Fibroblast of skin of back (primary cell): ENCODE data around the gene HSPA12A.

Source experiments
- DNase-seq: peaks from one replicate; pipeline ENCODE4 v3.0.0-alpha.2; 2013

The HSPA12A gene

DNA sequence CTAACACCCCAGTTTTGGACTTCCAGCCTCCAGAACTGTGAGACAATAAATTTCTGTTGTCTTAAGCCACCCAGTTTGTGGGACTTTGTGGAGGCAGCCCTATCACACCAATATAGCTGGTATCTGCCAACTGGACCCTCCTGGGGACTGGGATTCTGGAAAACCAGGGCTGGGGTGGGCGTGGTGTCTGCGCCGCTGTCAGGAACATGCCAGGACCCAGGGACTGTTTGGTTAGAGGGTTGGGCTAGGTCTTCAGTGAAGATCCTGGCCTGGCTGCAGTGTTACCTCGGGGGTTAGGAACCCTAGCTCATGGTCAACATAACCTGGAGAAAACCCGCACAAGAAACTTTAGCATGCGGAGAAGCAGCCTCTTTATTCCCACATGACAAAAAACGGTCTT lies 79.0 kb downstream of the HSPA12A start:
- DNase-seq: no peak

DNA sequence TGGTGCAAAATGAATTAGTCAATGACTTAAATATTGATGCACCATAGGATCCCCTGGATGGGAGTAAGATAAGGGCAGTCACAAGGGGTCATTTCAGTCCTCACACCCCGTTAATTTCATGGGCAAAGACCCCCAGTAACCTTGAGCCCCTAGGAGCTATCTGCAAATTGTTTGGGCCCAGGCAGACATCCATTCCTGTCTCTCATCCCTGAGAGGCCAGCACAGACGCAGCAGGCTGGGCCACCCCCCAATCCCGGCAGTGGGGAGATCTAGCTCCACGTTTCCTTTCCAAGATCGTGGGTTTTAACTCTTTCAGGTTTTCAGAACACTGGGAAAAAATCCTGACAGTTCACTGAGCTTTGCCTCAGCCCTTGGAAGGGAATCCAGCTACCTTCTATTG lies 81.5 kb downstream of the HSPA12A start:
- DNase-seq: no peak

DNA sequence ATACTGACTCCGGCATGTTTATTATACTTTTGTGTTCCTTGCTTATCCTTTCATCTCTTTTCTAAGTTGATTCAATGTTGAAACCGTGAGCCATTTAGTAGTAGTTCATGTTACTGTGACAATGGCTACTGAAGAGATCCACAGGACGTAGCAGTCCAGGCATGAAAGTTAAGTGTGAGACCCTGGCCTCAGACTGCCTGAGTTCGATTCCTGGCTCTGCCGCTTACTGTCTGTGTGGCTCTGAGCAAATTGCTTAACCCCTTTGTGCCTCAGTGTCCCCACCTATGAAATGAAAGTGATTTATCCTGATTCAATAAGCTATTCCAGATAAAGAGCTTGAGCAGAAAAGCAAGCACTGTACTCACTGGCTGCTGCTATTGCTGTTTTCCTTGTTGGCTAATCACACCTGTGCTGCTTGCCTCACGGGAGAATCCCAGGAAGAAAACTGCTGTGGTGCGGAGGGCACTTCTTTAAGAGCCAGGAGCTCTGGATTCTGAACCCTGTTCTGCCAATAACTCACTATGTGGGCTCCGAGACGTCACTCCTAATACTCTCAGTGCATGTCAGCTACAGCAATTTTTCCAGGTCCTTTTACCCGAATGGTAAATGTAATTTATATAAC lies 83.2 kb downstream of the HSPA12A start:
- DNase-seq: no peak

DNA sequence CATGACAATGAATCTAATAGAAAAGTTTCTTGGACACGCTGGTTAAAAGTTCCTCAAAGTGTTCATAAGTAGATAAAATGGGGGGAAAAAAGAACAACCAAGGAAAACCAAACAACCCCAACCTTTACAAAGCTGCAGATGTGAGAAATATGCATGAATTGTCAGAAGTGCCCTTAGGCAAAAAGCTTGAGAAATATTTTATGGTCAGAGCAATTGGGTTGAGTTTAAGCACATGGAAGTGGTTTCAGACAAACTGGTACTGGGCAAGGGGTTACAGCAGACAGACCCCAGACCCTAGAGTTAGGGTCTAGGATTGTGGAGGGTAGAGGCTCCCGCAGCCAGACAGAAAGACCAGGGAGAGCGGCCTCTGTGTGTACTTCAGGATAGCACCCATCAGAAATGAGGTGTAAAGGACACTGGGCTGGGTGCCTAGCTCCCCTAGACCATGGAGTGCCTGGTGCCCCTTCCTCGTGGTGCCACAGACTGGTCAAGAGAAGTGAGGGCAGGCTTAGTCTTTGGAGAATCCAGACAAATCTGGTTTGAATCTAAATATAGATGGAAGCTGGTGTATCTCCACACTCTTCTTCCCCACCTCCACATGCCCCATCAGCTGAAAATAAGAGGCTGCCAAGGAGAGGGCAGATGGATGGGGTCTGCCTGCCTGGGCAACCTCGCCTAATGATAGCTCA lies 84.4 kb downstream of the HSPA12A start:
- no peak for DNase-seq

DNA sequence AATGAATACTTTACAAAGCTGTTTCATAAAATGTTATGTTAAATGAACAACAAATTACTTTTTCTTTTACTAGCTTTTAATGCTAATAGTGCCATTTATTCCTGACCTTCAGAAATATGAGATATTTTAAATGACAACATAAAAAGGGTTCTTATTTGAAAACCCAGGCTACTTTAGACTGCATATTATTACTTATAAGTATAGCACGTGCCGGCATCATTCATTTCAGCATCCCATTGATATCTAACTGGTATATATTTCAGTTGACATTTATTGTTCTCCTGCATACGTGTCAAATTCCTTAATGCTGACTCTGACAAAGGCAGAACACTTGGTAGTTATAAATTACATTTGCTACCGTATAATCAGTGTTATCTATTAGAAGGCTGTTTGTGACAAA lies 86.3 kb downstream of the HSPA12A start:
- no peak for DNase-seq

DNA sequence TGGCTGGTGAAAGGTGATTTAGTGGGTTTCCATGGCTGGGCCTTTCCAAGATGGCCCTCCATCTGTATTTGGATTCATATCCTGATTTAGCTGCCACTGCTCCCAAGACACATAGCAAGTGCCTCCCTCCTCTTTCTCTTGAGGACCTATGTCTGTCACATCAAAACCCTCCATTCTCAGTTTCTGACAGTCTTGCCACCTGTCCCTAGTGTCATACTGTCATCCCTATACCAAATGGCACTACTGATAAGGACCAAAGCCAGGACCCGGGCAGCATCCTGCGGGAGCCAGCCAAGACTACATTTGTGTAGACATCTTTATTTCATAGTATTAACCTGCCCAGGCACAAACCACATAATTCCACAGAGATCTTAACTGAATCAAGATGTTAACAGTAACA lies 86.8 kb downstream of the HSPA12A start:
- no peak for DNase-seq

DNA sequence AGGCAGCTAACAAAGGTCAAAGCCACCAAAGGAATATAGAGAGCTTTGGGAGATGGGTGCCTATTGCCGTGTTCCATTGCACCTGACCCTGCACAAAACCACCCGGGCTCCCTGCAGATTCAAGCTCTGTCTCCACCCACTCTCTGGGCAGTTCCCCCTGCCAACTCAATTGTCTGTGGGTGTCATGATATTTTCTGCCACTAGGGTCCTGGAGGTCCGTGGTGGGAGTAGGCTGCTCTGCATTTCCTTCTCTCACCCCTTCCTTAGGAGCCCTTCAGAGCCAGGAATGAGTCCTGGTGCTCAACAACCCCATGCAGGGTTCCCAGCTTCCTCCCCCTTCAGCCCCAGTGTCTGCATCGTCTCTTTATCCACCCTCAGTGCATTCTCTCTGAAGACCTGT lies 87.5 kb downstream of the HSPA12A start:
- no peak for DNase-seq

DNA sequence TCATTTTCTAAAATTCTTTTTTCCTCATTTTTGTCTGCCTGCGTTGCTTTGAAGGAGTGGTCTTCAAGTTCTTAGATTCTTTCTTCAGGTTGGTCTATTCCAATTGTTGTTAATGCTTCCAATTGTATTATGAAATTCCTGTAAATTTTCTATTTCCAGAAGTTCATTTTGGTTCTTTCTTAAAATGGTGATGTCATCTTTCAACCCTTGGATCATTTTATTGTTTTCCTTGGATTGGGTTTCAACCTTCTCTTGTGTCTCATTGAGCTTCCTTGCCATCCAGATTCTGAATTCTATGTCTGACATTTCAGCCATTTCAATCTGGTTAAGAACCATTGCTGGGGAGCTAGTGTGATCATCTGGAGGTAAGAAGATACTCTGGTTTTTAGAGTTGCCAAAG lies 88.5 kb downstream of the HSPA12A start:
- no peak for DNase-seq

DNA sequence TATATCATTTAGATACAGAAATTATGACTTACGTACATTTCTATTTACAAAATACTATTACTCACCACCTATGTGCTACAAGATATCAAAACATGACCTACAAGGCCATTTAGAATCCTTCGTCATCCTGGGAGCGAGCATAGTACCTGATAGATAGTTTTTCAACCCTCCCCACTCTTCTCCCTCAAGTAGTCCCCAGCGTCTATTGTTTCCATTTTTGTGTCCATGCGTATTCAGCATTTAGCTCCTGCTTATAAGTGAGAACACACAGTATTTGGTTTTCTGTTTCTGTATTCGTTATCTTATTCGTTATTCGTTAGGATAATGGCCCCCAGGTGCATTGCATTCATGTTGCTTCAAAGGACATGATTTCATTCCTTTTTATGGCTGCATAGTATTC lies 93.5 kb downstream of the HSPA12A start:
- DNase-seq: no peak

DNA sequence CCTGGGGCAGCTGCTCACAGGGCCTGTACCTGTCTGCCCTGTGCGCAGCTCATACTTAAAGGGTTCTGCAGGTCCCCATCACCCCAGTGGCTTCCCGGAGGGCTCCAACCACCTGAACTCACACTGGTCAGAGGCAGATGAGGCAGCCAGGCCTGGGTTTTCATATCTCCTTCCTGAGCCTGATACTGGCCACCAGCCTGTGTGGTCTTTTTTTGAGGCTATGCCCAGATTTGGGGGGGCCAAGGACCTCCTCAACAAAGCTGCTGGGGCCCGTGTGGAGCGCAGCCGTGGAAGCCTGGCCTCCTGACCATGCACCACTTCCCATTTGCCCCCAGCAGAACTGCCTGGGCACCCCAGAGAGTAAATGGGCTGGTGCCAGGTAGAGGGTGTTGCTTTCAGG lies 95.9 kb downstream of the HSPA12A start:
- no peak for DNase-seq

DNA sequence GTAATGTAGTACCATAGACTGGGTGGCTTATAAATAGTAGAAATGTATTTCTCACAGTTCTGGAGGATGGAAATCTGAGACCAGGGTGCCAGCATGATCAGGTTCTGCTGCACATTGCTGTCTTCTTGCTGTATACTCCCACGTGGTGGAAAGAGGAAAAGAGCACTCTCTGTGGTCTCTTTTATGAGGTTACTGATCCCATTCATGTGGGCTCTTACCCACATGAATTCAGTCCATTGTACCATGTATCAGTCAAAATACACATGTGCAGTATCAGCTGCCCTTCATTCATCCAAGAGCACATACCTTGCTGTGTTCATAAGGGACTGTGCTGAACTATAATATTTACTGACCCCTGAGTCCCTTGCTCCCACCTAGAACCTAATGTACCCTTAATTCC lies 104.5 kb downstream of the HSPA12A start:
- no peak for DNase-seq

DNA sequence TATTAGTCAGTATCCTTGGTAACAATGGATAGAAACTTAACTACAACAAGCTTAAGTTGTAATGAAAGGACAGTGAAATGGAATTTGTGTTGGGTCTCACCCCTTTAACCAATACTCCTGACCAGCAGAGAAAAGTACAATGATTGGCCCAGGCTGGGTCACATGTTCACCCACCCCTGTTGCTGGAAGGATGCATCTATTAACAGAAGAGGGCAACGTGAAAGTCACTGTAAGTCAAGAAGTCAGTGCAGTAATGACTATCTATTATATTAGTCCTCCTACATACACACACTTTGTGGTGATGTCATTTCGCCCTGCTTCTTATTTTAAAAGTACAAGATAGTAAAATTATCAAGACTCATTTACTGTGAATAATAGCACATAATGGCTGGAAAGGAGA lies 105.4 kb downstream of the HSPA12A start:
- DNase-seq: no peak

DNA sequence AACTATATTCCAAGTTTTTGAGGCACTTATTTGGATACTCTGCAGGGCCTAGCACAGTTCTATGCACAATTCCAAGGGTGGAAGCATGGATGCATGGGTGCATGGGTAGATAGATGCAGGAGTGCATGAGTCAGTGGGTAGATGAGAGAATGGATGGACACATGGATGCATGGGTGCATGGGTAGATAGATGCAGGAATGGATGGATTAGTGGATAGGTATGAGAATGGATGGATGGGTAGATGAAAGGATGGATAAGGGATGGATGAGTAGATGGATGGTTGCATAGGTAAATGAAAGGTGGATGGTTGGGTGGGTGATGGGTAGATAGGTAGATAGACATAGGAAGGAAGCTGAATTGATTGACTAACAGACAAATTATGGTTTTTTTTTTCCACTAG lies 106.0 kb downstream of the HSPA12A start:
- no peak for DNase-seq

DNA sequence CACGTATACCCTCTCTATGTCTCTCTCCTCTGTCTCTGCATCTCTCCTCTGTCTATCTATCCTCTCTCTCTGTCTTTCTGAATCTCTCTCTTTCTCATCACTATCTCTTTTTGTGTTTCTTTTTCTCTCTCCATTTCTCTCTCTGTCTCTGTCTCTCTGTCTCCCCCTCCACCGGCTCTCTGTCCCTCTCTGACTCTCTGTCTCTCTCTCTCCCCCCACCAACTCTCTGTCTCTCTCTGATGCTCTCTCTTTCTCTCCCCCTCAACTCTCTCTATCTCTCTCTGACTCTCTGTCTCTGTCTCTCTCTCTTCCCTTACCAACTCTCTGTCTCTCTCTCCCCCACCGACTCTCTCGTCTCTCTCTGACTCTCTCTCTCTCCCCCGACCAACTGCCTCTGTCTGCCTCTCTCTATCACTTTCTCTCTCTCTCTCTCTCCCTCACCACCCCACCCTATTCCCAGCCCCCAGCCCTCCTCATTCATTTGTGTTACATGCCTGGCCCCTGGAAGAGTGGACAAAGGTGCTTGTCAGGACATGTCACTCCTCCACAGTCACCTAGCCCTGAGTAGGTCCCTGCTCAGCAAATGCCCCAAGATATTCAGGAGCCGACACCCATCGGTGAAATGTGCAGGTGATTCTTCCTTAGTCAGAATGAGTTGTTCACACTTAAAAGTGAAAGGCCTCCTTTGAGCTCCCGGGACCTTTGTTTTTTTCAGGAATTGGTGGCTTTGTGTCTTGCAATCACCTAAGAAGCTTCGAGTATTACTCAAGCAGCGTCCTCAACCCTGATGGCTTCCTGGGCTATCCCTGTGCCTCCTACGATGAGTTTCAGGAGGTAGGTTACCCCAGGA lies 108.0 kb downstream of the HSPA12A start:
- DNase-seq: no peak

DNA sequence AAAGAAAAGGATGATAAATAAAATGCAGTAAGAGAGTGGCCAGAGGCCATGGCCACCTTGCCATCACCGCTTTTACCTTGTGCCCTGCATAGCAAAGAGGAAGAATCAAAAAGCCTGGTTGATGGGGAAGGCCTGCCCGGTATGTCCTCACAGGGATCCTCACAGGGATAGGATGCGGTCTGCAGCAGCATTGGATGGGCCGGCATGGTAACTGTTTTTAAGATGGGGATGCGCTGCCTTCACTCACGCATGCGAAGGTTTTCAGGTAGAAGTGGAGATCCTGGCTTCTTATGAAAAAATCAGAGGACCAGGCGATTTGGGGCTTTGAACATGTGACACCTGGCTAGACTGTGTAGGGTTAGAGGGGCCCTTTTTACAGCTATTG lies 109.2 kb downstream of the HSPA12A start:
- no peak for DNase-seq

DNA sequence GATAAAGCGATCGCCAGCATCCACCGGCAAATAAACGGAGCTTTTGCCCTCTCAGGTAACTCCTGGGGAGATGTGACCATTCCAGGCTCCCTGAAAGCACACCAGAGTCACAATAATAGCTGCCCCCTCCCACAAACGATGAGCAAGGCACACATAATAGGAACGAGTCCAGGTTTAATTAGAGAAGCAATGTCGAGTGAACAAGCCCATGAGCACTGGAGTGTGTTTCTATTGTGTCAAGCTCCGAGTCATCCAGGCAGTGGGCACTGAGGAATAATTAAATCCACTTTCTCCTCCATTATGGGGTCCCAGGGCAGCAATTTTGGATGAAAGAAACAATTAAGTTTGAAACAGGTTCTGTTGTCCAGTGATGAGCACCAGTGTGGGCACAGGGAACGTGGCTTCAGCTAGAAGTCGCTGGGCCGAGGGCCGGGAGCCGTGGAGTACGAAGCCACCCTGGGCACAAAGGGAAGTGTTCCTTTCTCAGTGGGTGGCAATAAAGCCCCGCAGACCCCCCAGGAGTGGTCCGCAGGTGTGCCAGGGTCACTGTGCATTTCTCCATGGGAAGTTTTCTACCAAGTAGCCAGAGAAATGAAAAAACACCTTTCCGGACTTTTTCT lies 109.7 kb downstream of the HSPA12A start:
- DNase-seq: no peak

DNA sequence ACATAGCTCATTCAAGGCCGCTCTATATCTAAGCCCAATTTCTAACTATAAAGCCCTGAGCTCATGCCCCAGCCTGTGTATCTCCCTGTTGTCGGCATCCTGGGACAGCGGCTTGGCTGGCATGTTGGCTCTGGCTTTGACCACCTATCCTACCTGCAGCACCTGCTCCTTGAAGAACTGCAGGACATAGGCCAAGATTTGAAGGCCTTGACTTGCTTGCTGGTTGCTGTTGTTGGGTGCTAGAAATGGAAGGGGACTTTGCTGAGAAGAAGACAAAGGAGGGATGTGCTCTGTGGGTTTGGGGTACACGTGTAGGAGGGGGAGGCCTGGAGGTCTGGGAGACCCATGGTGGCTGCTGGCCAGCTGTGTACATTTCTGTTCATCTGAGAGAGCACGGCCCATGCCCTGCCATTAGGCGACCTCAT lies 110.5 kb downstream of the HSPA12A start:
- no peak for DNase-seq

DNA sequence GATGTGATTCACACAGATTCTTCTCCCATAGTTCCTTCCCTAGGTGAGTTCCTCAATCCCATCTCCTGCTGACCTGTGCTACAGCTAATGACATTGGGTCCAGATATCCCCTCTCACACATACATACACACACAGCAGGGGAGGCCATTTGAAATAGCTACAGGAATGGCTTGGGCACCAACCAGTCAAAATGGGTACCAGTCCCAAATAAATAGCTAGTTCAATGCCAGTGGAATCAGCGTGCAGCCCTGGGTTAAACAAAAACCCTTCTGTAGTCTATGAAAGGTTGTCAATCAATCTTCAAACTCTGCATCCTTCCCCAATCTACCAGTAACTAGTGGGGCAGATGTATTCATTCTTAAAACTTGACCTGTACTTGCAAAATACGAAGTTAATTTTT lies 112.3 kb downstream of the HSPA12A start:
- no peak for DNase-seq

DNA sequence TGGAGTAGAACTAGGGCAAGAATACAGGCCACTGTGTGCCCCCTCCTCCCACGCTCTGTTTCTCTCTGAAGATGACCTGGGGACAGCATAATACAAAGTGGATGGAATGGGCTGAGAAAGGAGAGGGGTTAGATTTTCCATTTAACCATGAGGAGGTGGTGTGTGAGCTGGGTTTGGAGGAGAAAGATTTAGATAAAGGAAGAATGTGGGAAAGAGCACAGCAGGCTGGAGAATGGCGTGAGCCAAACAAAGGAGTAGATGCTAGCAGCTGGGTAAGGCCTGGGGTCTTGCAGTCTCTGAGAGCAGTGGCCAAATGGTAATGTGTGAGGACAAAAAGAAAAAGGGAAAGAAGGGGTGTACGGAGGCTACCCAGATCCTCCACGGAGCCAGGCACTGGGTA lies 113.0 kb downstream of the HSPA12A start:
- DNase-seq: no peak

DNA sequence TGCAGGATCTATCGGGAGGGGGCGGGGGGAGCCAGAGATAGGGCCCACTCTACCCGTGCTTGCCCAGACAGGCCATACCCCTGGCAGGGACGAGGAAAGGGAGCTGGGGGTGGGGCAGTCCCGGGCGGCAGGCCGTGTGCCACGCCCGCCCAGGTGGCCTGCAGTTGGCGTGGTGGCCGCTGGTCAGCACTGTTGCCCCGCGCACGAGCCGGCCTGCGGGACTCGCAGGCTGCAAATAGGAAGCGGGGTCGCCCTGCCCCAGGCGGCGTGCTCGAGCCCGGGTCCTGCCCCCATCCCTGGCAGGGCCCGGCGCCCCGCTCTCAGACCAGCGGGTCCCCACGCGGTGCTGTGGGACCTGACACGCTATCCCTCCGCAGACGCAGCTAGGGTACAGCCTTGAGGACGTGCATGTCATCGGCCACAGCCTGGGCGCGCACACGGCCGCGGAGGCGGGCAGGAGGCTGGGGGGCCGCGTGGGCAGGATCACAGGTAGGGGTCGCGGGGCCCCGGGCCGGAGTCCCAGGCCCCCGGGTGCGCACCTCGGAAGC lies 114.9 kb downstream of the HSPA12A start:
- no peak for DNase-seq

DNA sequence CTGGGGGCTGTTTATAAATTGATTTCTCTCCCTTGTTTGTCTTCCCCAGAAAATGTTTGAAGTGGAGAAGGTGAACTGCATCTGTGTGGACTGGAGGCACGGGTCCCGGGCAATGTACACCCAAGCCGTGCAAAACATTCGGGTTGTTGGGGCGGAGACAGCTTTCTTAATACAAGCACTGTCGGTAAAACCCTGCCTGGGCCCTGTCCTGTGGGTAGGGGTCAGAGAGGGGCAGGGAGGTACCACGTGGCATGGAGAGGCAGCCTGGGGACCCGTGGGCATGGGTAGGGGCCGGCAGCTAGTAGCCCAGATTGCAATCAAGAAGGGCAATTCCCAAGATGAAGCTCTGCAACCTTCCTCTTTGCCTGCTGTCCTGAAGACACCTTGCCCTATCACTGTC lies 115.6 kb downstream of the HSPA12A start:
- no peak for DNase-seq

DNA sequence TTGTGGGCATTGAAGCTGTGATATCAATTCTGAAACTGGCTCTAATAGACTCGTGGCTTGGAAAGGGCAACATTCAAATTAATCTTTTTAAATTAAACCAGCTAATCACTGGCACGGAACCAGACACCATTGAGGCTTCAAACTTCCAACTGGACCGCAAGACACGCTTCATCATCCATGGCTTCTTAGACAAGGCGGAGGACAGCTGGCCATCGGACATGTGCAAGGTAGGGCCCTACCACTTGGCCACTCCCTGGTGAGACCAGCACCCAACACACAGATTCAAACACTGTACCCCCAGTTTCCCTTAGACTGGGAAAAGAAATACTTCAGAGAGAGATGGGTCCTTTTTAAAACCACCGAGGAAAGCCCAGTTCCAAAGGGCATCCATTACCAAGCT lies 116.5 kb downstream of the HSPA12A start:
- no peak for DNase-seq
